Uterus (tissue), 4 donors: ENCODE results near the gene CPA3. TPM values are rescaled to one million over a fixed set of nuclear protein-coding genes. Genes with fewer than 3 reads are reported as not detected.

Source experiments
- DNase-seq, 2 donors: peaks; one replicate each; pipeline ENCODE4 v3.0.0-alpha.2; 2019 to 2020
- H3K27ac ChIP-seq, 2 donors: fragments of 200-600 bp; sonication (generic); 1 replicate in 1 of 2; 2 replicates in 1 of 2; pipeline ENCODE4 v1.5.1; 2016 to 2018
- H3K27me3 ChIP-seq, 2 donors: fragments of 200-600 bp; sonication (generic); one replicate each; pipeline ENCODE4 v1.5.1; 2018 to 2019; ENCODE audit warnings: control low read depth in 1 of 2
- H3K36me3 ChIP-seq, 2 donors: fragments of 200-600 bp; sonication (generic); one replicate each; pipeline ENCODE4 v1.5.1; 2019; ENCODE audit warnings: control low read depth in 1 of 2
- H3K4me1 ChIP-seq, 2 donors: fragments of 200-600 bp; sonication (generic); one replicate each; pipeline ENCODE4 v1.5.1; 2018 to 2019; ENCODE audit warnings: control low read depth in 1 of 2
- H3K4me3 ChIP-seq, 2 donors: fragments of 200-600 bp; sonication (generic); 1 replicate in 1 of 2; 2 replicates in 1 of 2; pipeline ENCODE4 v1.5.1; 2018 to 2019; ENCODE audit warnings: mild to moderate bottlenecking in 1 of 2
- H3K9me3 ChIP-seq, 2 donors: fragments of 200-600 bp; sonication (generic); one replicate each; pipeline ENCODE4 v1.5.1; 2019; ENCODE audit warnings: control low read depth in 1 of 2
- POLR2A ChIP-seq, 2 donors: fragments of 450-650 bp; IDR thresholded peaks; one replicate each; pipeline ENCODE4 v1.6.1; 2016; ENCODE audit warnings: antibody characterized with exemption in 2 of 2, mild to moderate bottlenecking in 1 of 2, moderate library complexity in 1 of 2
- intact Hi-C: fragments of 100-400 bp; cut with DNase I; formaldehyde crosslinking; loops from one replicate; pipeline ENCODE4 v1.15.1; 2023; ENCODE audit warnings: low total_unique reads
- total RNA-seq, 4 donors: library from RNA; depleted of rRNA in 3 of 4; stranded (reverse); fragments of >200 nt in 3 of 4; gene quantifications; one replicate each; pipeline versions ENCODE4 v1.1.0 to v1.2.4, GENCODE V29; 2014 to 2023
- TF ChIP-seq, protein P1 (sequence below), 4 experiments: fragments of 200-600 bp in 2 of 4; fragments of 450-650 bp in 2 of 4; sonication (generic) in 2 of 4; IDR thresholded peaks; one replicate each; pipeline ENCODE4 v1.5.1; 2016 to 2019; ENCODE audit warnings: antibody characterized with exemption in 4 of 4, mild to moderate bottlenecking in 2 of 4, moderate library complexity in 1 of 4
- donor health status: DM: yes; HTN: yes; CAD: no.

The CPA3 gene
- total RNA-seq, 4 donors from 2014 or later = 2.4 to 36.6 (median 6.0) TPM

DNA sequence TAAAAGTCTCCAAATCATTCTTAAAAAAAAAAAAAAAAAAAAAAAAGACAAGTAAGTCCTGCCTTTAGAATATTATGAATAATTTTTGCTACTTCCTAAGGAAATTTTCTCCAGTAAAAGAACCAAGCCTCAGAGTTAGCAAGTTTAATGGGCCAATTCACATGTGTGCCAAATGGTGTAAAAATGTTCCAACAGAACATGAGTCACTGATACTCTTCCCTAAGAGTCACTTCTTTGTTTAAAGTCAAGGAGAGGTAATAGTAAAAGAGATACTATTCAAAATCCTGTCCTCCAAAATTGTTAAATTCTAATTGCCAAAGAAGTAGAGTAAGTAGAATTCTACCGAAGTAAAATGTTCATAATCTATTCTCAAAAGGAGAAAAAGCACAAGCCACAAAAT lies 17.7 kb upstream of the CPA3 start:
- Histone ChIP-seq H3K9me3 (no peaks in the 10 kb centered on the region), H3K4me3 (no peak overlapping the region), H3K36me3 (no peaks in the 10 kb centered on the region), H3K27ac (no peak overlapping the region), H3K27me3 (no peaks in the 10 kb centered on the region), H3K4me1 (no peaks in the 10 kb centered on the region)
- DNase-seq = no peak
- TF ChIP-seq, protein P1, sequence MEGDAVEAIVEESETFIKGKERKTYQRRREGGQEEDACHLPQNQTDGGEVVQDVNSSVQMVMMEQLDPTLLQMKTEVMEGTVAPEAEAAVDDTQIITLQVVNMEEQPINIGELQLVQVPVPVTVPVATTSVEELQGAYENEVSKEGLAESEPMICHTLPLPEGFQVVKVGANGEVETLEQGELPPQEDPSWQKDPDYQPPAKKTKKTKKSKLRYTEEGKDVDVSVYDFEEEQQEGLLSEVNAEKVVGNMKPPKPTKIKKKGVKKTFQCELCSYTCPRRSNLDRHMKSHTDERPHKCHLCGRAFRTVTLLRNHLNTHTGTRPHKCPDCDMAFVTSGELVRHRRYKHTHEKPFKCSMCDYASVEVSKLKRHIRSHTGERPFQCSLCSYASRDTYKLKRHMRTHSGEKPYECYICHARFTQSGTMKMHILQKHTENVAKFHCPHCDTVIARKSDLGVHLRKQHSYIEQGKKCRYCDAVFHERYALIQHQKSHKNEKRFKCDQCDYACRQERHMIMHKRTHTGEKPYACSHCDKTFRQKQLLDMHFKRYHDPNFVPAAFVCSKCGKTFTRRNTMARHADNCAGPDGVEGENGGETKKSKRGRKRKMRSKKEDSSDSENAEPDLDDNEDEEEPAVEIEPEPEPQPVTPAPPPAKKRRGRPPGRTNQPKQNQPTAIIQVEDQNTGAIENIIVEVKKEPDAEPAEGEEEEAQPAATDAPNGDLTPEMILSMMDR (IDR thresholded peaks at IDR 0.05) = no peak
- no peak for TF ChIP-seq POLR2A (IDR thresholded peaks at IDR 0.05)
- intact Hi-C loops = no loop called here

DNA sequence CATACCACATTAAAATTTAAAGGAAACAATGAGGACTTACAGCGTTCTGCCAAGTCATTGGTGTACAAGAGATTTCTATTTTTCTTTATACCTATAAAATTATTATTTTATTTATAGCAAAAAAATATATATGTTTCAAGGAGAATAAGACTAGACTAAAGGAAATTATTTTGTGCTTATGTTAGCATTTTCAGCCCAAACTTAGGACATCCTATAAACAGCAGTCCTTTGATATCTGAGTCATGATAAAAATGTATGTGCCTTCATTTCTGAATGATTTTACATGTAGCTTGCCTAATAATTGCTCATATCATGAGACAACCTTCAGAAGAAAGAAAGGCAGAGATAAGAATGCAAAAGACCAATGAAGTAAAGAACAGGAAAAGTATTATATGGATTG lies 16.7 kb upstream of the CPA3 start:
- DNase-seq = no peak
- no peak overlapping the region for H3K27ac ChIP-seq
- H3K4me1 ChIP-seq = no peaks in the 10 kb centered on the region
- no peak overlapping the region for H3K4me3 ChIP-seq
- H3K27me3 ChIP-seq = no peaks in the 10 kb centered on the region
- no peaks in the 10 kb centered on the region for H3K9me3 ChIP-seq
- TF ChIP-seq POLR2A (IDR thresholded peaks at IDR 0.05) = no peak
- TF ChIP-seq, protein P1 (IDR thresholded peaks at IDR 0.05) = no peak
- intact Hi-C loops = no loop called here
- no peaks in the 10 kb centered on the region for H3K36me3 ChIP-seq

GRCh38 chr3:148852271-148852992 lies 12.7 kb upstream of the CPA3 start:
- DNase-seq = no peak
- intact Hi-C loops = no loop called here
- Histone ChIP-seq H3K4me3 (no peak overlapping the region), H3K27me3 (no peaks in the 10 kb centered on the region), H3K27ac (no peak overlapping the region), H3K36me3 (no peaks in the 10 kb centered on the region), H3K9me3 (no peaks in the 10 kb centered on the region), H3K4me1 (no peaks in the 10 kb centered on the region)
- no peak for TF ChIP-seq POLR2A (IDR thresholded peaks at IDR 0.05)
- TF ChIP-seq, protein P1 (IDR thresholded peaks at IDR 0.05) = no peak

- Histone ChIP-seq H3K9me3 (no peaks in the 10 kb centered on the region), H3K27me3 (no peaks in the 10 kb centered on the region), H3K4me1 (no peaks in the 10 kb centered on the region), H3K36me3 (no peaks in the 10 kb centered on the region), H3K27ac (no peak overlapping the region), H3K4me3 (no peak overlapping the region)
- TF ChIP-seq POLR2A (IDR thresholded peaks at IDR 0.05) = no peak
- TF ChIP-seq, protein P1 (IDR thresholded peaks at IDR 0.05) = no peak
- intact Hi-C loops = no loop called here
- DNase-seq = no peak
Observed at GRCh38 chr3:148853076-148853475, 12.0 kb upstream of the CPA3 start.

DNA sequence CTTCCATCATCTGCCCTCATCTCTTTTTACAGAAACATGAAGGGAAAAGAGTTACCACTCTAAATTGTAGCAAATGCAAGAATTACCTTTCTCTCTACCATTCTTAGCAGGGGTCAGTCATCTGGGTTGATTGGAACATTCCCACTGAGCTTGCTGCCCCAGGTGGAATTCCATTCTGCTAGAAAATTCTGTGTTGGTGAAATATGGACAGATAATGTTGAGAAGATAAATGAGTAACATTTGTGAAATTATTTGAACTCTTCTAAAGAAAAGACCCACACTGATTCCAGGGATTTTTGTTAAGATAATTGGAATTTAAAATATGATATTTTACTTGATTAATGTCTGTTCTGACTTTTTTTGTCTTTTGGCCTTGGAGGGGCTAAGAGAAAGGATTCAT lies 11.0 kb upstream of the CPA3 start:
- Histone ChIP-seq H3K9me3 (no peaks in the 10 kb centered on the region), H3K4me1 (no peaks in the 10 kb centered on the region), H3K27ac (no peak overlapping the region), H3K36me3 (no peaks in the 10 kb centered on the region), H3K4me3 (no peak overlapping the region), H3K27me3 (no peaks in the 10 kb centered on the region)
- DNase-seq = no peak
- intact Hi-C loops = no loop called here
- TF ChIP-seq POLR2A (IDR thresholded peaks at IDR 0.05) = no peak
- TF ChIP-seq, protein P1 (IDR thresholded peaks at IDR 0.05) = no peak
